Measurements from ENCODE around the gene WDR27.

WDR27 gene

GRCh38 chr6:169632841-169633240 lies 69.0 kb downstream of the WDR27 start:
- Histone ChIP-seq H3K9me3 (ENCODE audit: control insufficient read depth in 1 of 2, low read length in 2 of 2) (no peaks in the 10 kb centered on the region), H3K36me3 (ENCODE audit: control insufficient read depth in 1 of 2, insufficient read depth in 2 of 2, low read length in 2 of 2) (peaks cover 2 to 12% of the 10 kb centered on the region in 2 donors), H3K9ac (ENCODE audit: low read depth in 1 of 2, low read length in 2 of 2) (no peak overlapping the region), H3K27ac (ENCODE audit: low read depth, low read length) (no peak overlapping the region), H3K4me3 (ENCODE audit: low read depth in 1 of 2, low read length in 2 of 2) (no peak overlapping the region), H3K27me3 (ENCODE audit: control insufficient read depth in 1 of 2, insufficient read depth in 2 of 2, low read length in 2 of 2) (no peaks in the 10 kb centered on the region), H3K4me1 (ENCODE audit: control insufficient read depth in 1 of 2, insufficient read depth in 2 of 2, low read length in 2 of 2) (no peaks in the 10 kb centered on the region)

- Histone ChIP-seq H3K36me3 (ENCODE audit: control insufficient read depth in 1 of 2, insufficient read depth in 2 of 2, low read length in 2 of 2) (peaks cover 2 to 18% of the 10 kb centered on the region in 2 donors), H3K27ac (ENCODE audit: low read depth, low read length) (no peak overlapping the region)
These were observed 72.6 kb downstream of the WDR27 start for GRCh38 chr6:169629256-169629655.

DNA sequence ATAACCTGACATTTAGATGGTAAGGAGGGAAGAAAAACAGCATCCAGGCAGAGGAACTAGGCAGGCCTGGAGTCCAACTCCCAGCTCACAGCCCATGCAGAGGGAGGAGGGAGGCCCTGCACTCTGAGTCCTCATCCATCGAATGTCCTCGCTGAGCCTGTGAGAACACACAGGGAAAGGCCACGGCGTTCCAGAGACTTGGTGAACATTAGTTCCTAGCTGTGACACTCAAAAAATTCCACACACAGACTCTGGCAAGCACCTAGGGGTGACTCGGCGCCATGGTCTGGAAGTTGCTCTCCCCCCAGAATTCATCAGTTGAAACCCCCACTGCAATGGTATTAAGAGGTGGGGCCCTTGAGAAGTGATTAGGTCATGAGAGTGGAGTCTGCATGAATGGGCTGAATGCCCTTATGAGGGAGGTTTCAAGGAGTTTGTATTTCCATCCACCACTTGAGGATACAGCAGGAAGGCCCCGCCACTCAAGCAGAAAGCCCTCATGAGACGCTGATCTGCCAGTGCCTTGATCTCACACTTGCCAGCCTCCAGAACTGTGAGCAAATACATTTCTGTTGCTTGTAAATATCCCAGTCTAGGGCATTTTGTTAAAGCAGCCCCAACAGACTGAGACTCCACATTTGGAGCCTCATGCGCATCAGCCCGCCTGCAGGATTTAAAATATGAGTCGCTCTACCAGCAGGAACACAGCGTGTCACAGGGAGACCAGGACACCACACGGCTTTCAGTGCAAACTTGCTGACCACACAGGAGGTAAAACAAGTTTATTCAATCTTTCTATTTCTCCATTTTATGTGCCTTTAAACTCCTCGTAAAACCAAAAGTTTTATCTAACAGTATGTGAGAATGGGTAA lies 73.9 kb downstream of the WDR27 start:
- no peak overlapping the region for H3K9ac ChIP-seq (ENCODE audit: low read depth in 1 of 2, low read length in 2 of 2)
- H3K4me1 ChIP-seq (ENCODE audit: control insufficient read depth in 1 of 2, insufficient read depth in 2 of 2, low read length in 2 of 2): no peaks in the 10 kb centered on the region
- H3K27ac ChIP-seq (ENCODE audit: low read depth, low read length): no peak overlapping the region
- no peak overlapping the region for H3K4me3 ChIP-seq (ENCODE audit: low read depth in 1 of 2, low read length in 2 of 2)
- peaks cover 0 to 3% of the 10 kb centered on the region in 2 donors for H3K9me3 ChIP-seq (ENCODE audit: control insufficient read depth in 1 of 2, low read length in 2 of 2)
- H3K36me3 ChIP-seq (ENCODE audit: control insufficient read depth in 1 of 2, insufficient read depth in 2 of 2, low read length in 2 of 2): peaks cover 2 to 17% of the 10 kb centered on the region in 2 donors
- no peaks in the 10 kb centered on the region for H3K27me3 ChIP-seq (ENCODE audit: control insufficient read depth in 1 of 2, insufficient read depth in 2 of 2, low read length in 2 of 2)

More at GRCh38 chr6:169629256-169629655, 72.6 kb downstream of the WDR27 start:
- H3K27me3 ChIP-seq (ENCODE audit: control insufficient read depth in 1 of 2, insufficient read depth in 2 of 2, low read length in 2 of 2): no peaks in the 10 kb centered on the region
- H3K9me3 ChIP-seq (ENCODE audit: control insufficient read depth in 1 of 2, low read length in 2 of 2): no peaks in the 10 kb centered on the region
- no peak overlapping the region for H3K9ac ChIP-seq (ENCODE audit: low read depth in 1 of 2, low read length in 2 of 2)
- H3K4me3 ChIP-seq (ENCODE audit: low read depth in 1 of 2, low read length in 2 of 2): no peak overlapping the region
- H3K4me1 ChIP-seq (ENCODE audit: control insufficient read depth in 1 of 2, insufficient read depth in 2 of 2, low read length in 2 of 2): no peaks in the 10 kb centered on the region

- Histone ChIP-seq H3K4me3 (ENCODE audit: low read depth in 1 of 2, low read length in 2 of 2) (no peak overlapping the region), H3K27me3 (ENCODE audit: control insufficient read depth in 1 of 2, insufficient read depth in 2 of 2, low read length in 2 of 2) (no peaks in the 10 kb centered on the region), H3K36me3 (ENCODE audit: control insufficient read depth in 1 of 2, insufficient read depth in 2 of 2, low read length in 2 of 2) (peaks cover 0 to 17% of the 10 kb centered on the region in 2 donors), H3K9me3 (ENCODE audit: control insufficient read depth in 1 of 2, low read length in 2 of 2) (peaks cover 0 to 3% of the 10 kb centered on the region in 2 donors), H3K9ac (ENCODE audit: low read depth in 1 of 2, low read length in 2 of 2) (no peak overlapping the region), H3K27ac (ENCODE audit: low read depth, low read length) (no peak overlapping the region), H3K4me1 (ENCODE audit: control insufficient read depth in 1 of 2, insufficient read depth in 2 of 2, low read length in 2 of 2) (no peaks in the 10 kb centered on the region)
These were observed 75.2 kb downstream of the WDR27 start for GRCh38 chr6:169626649-169627048.

- Histone ChIP-seq H3K9ac (ENCODE audit: low read depth in 1 of 2, low read length in 2 of 2) (no peak overlapping the region), H3K4me1 (ENCODE audit: control insufficient read depth in 1 of 2, insufficient read depth in 2 of 2, low read length in 2 of 2) (no peaks in the 10 kb centered on the region), H3K27ac (ENCODE audit: low read depth, low read length) (no peak overlapping the region), H3K36me3 (ENCODE audit: control insufficient read depth in 1 of 2, insufficient read depth in 2 of 2, low read length in 2 of 2) (peaks cover 0 to 17% of the 10 kb centered on the region in 2 donors), H3K4me3 (ENCODE audit: low read depth in 1 of 2, low read length in 2 of 2) (no peak overlapping the region), H3K27me3 (ENCODE audit: control insufficient read depth in 1 of 2, insufficient read depth in 2 of 2, low read length in 2 of 2) (no peaks in the 10 kb centered on the region), H3K9me3 (ENCODE audit: control insufficient read depth in 1 of 2, low read length in 2 of 2) (peaks cover 0 to 3% of the 10 kb centered on the region in 2 donors)
These were observed 75.7 kb downstream of the WDR27 start for GRCh38 chr6:169626169-169626568.

DNA sequence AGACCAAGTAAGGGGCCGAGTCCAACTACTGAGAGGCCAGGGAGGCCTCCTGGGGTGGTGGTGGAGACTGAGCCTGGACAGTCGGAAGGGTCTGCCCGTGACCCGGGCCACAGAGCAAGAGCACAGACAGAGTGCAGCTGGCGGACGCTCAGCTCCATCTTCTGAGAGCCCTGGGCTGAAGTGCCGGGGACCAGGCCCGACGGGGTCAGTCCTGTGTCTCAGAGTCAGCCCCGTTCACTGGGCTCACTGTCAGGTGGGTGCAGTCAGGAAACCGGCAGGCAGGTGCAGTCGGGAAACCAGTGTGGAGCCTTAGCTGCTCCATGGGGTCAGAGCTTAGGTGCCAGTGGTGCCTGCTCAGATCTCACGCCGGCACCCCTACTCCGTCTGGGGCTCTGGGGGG lies 76.5 kb downstream of the WDR27 start:
- no peak overlapping the region for H3K27ac ChIP-seq (ENCODE audit: low read depth, low read length)

GRCh38 chr6:169624785-169625184 lies 77.0 kb downstream of the WDR27 start:
- no peaks in the 10 kb centered on the region for H3K27me3 ChIP-seq (ENCODE audit: control insufficient read depth in 1 of 2, insufficient read depth in 2 of 2, low read length in 2 of 2)

More for the DNA sequence above, 76.5 kb downstream of the WDR27 start:
- no peaks in the 10 kb centered on the region for H3K4me1 ChIP-seq (ENCODE audit: control insufficient read depth in 1 of 2, insufficient read depth in 2 of 2, low read length in 2 of 2)
- H3K27me3 ChIP-seq (ENCODE audit: control insufficient read depth in 1 of 2, insufficient read depth in 2 of 2, low read length in 2 of 2): no peaks in the 10 kb centered on the region
- peaks cover 0 to 3% of the 10 kb centered on the region in 2 donors for H3K9me3 ChIP-seq (ENCODE audit: control insufficient read depth in 1 of 2, low read length in 2 of 2)
- H3K4me3 ChIP-seq (ENCODE audit: low read depth in 1 of 2, low read length in 2 of 2): no peak overlapping the region
- peaks cover 0 to 17% of the 10 kb centered on the region in 2 donors for H3K36me3 ChIP-seq (ENCODE audit: control insufficient read depth in 1 of 2, insufficient read depth in 2 of 2, low read length in 2 of 2)
- H3K9ac ChIP-seq (ENCODE audit: low read depth in 1 of 2, low read length in 2 of 2): no peak overlapping the region

GRCh38 chr6:169623975-169624374 lies 77.9 kb downstream of the WDR27 start:
- Histone ChIP-seq H3K9ac (ENCODE audit: low read depth in 1 of 2, low read length in 2 of 2) (no peak overlapping the region), H3K4me1 (ENCODE audit: control insufficient read depth in 1 of 2, insufficient read depth in 2 of 2, low read length in 2 of 2) (no peaks in the 10 kb centered on the region)

More at GRCh38 chr6:169624785-169625184, 77.0 kb downstream of the WDR27 start:
- H3K9me3 ChIP-seq (ENCODE audit: control insufficient read depth in 1 of 2, low read length in 2 of 2): peaks cover 0 to 3% of the 10 kb centered on the region in 2 donors
- no peaks in the 10 kb centered on the region for H3K4me1 ChIP-seq (ENCODE audit: control insufficient read depth in 1 of 2, insufficient read depth in 2 of 2, low read length in 2 of 2)
- H3K27ac ChIP-seq (ENCODE audit: low read depth, low read length): no peak overlapping the region
- H3K4me3 ChIP-seq (ENCODE audit: low read depth in 1 of 2, low read length in 2 of 2): no peak overlapping the region
- H3K9ac ChIP-seq (ENCODE audit: low read depth in 1 of 2, low read length in 2 of 2): no peak overlapping the region
- H3K36me3 ChIP-seq (ENCODE audit: control insufficient read depth in 1 of 2, insufficient read depth in 2 of 2, low read length in 2 of 2): peaks cover 0 to 17% of the 10 kb centered on the region in 2 donors

GRCh38 chr6:169623343-169623742 lies 78.5 kb downstream of the WDR27 start:
- Histone ChIP-seq H3K4me3 (ENCODE audit: low read depth in 1 of 2, low read length in 2 of 2) (no peak overlapping the region), H3K9ac (ENCODE audit: low read depth in 1 of 2, low read length in 2 of 2) (no peak overlapping the region), H3K36me3 (ENCODE audit: control insufficient read depth in 1 of 2, insufficient read depth in 2 of 2, low read length in 2 of 2) (peaks cover 0 to 17% of the 10 kb centered on the region in 2 donors), H3K27me3 (ENCODE audit: control insufficient read depth in 1 of 2, insufficient read depth in 2 of 2, low read length in 2 of 2) (no peaks in the 10 kb centered on the region), H3K9me3 (ENCODE audit: control insufficient read depth in 1 of 2, low read length in 2 of 2) (peaks cover 0 to 3% of the 10 kb centered on the region in 2 donors), H3K27ac (ENCODE audit: low read depth, low read length) (no peak overlapping the region), H3K4me1 (ENCODE audit: control insufficient read depth in 1 of 2, insufficient read depth in 2 of 2, low read length in 2 of 2) (no peaks in the 10 kb centered on the region)

More at GRCh38 chr6:169623975-169624374, 77.9 kb downstream of the WDR27 start:
- peaks cover 0 to 17% of the 10 kb centered on the region in 2 donors for H3K36me3 ChIP-seq (ENCODE audit: control insufficient read depth in 1 of 2, insufficient read depth in 2 of 2, low read length in 2 of 2)
- H3K27me3 ChIP-seq (ENCODE audit: control insufficient read depth in 1 of 2, insufficient read depth in 2 of 2, low read length in 2 of 2): no peaks in the 10 kb centered on the region
- H3K9me3 ChIP-seq (ENCODE audit: control insufficient read depth in 1 of 2, low read length in 2 of 2): peaks cover 0 to 3% of the 10 kb centered on the region in 2 donors
- no peak overlapping the region for H3K4me3 ChIP-seq (ENCODE audit: low read depth in 1 of 2, low read length in 2 of 2)
- H3K27ac ChIP-seq (ENCODE audit: low read depth, low read length): no peak overlapping the region

DNA sequence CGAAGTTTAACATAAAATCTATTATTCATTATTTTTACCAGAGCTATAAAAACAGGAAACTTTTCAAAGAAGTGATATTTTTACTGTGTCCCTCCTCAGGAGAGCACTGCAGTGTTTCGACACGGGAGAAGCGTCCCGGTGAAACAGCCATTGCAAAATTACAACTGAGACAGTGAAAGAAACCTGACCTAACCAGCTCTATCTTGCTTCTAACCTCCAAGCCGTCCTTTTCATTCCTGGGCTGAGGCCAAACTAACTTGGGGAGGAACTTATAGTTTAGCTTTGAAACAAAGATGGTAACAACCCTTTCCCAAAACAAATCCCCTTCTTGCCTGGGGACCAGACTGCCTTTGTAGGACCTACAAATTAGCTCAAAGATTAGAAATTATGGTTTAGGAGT lies 79.2 kb downstream of the WDR27 start:
- Histone ChIP-seq H3K27me3 (ENCODE audit: control insufficient read depth in 1 of 2, insufficient read depth in 2 of 2, low read length in 2 of 2) (no peaks in the 10 kb centered on the region), H3K4me3 (ENCODE audit: low read depth in 1 of 2, low read length in 2 of 2) (no peak overlapping the region)

More for the DNA sequence above, 79.2 kb downstream of the WDR27 start:
- peaks cover 0 to 3% of the 10 kb centered on the region in 2 donors for H3K9me3 ChIP-seq (ENCODE audit: control insufficient read depth in 1 of 2, low read length in 2 of 2)
- no peak overlapping the region for H3K9ac ChIP-seq (ENCODE audit: low read depth in 1 of 2, low read length in 2 of 2)
- H3K4me1 ChIP-seq (ENCODE audit: control insufficient read depth in 1 of 2, insufficient read depth in 2 of 2, low read length in 2 of 2): no peaks in the 10 kb centered on the region
- no peak overlapping the region for H3K27ac ChIP-seq (ENCODE audit: low read depth, low read length)
- peaks cover 0 to 17% of the 10 kb centered on the region in 2 donors for H3K36me3 ChIP-seq (ENCODE audit: control insufficient read depth in 1 of 2, insufficient read depth in 2 of 2, low read length in 2 of 2)
